ENCODE data around the gene LARGE1. TPM values are rescaled to one million over a fixed set of nuclear protein-coding genes. Genes with fewer than 3 reads are reported as not detected.

LARGE1 gene
- polyA plus RNA-seq, 1 donor from 2014 or later = 1.4 TPM

- no peaks in the 10 kb centered on the region for H3K27me3 Mint-ChIP-seq
- peaks cover 25% of the 10 kb centered on the region for H3K36me3 Mint-ChIP-seq
- H3K4me3 Mint-ChIP-seq = no peak overlapping the region
- no peaks in the 10 kb centered on the region for H3K4me1 Mint-ChIP-seq
- H3K27ac Mint-ChIP-seq = peak overlapping the region in 1 of 3 donors; percentile 2
- no peaks in the 10 kb centered on the region for H3K9me3 Mint-ChIP-seq
Measured at GRCh38 chr22:33600113-33600512, 320.2 kb downstream of the LARGE1 start.

- H3K4me1 Mint-ChIP-seq = no peaks in the 10 kb centered on the region
- H3K27me3 Mint-ChIP-seq = no peaks in the 10 kb centered on the region
- no peak overlapping the region for H3K27ac Mint-ChIP-seq
- H3K4me3 Mint-ChIP-seq = no peak overlapping the region
- H3K36me3 Mint-ChIP-seq = peaks cover 25% of the 10 kb centered on the region
- no peaks in the 10 kb centered on the region for H3K9me3 Mint-ChIP-seq
Measured at GRCh38 chr22:33599596-33599995, 320.7 kb downstream of the LARGE1 start.

- Mint-ChIP-seq H3K36me3 (peaks cover 25% of the 10 kb centered on the region), H3K27ac (peak overlapping the region in 1 of 3 donors; percentile 45), H3K4me1 (no peaks in the 10 kb centered on the region), H3K27me3 (no peaks in the 10 kb centered on the region), H3K9me3 (no peaks in the 10 kb centered on the region), H3K4me3 (no peak overlapping the region)
Measured at GRCh38 chr22:33598821-33599220, 321.5 kb downstream of the LARGE1 start.

GRCh38 chr22:33597274-33597985, 322.8 kb downstream of the LARGE1 start:
- no peak overlapping the region for H3K4me3 Mint-ChIP-seq
- H3K36me3 Mint-ChIP-seq = peaks cover 25% of the 10 kb centered on the region
- H3K4me1 Mint-ChIP-seq = no peaks in the 10 kb centered on the region
- H3K27me3 Mint-ChIP-seq = no peaks in the 10 kb centered on the region
- H3K27ac Mint-ChIP-seq = no peak overlapping the region
- no peaks in the 10 kb centered on the region for H3K9me3 Mint-ChIP-seq

- H3K27ac Mint-ChIP-seq = peak overlapping the region in 1 of 3 donors; percentile 19
- no peak overlapping the region for H3K4me3 Mint-ChIP-seq
- no peaks in the 10 kb centered on the region for H3K4me1 Mint-ChIP-seq
- H3K27me3 Mint-ChIP-seq = no peaks in the 10 kb centered on the region
- peaks cover 0 to 5% (median 0%) of the 10 kb centered on the region in 3 donors for H3K9me3 Mint-ChIP-seq
- peaks cover 4% of the 10 kb centered on the region for H3K36me3 Mint-ChIP-seq
Measured at GRCh38 chr22:33593818-33594217, 326.5 kb downstream of the LARGE1 start.

- Mint-ChIP-seq H3K4me3 (no peak overlapping the region), H3K9me3 (peaks cover 0 to 5% (median 0%) of the 10 kb centered on the region in 3 donors)
Measured at GRCh38 chr22:33591946-33592345, 328.3 kb downstream of the LARGE1 start.

GRCh38 chr22:33589297-33589696, 331.0 kb downstream of the LARGE1 start:
- H3K4me3 Mint-ChIP-seq = no peak overlapping the region
- H3K36me3 Mint-ChIP-seq = peaks cover 3% of the 10 kb centered on the region
- peak overlapping the region in 1 of 3 donors; percentile 53 for H3K27ac Mint-ChIP-seq
- peaks cover 0 to 5% (median 0%) of the 10 kb centered on the region in 3 donors for H3K9me3 Mint-ChIP-seq
- H3K4me1 Mint-ChIP-seq = no peaks in the 10 kb centered on the region
- no peaks in the 10 kb centered on the region for H3K27me3 Mint-ChIP-seq

More at GRCh38 chr22:33591946-33592345, 328.3 kb downstream of the LARGE1 start:
- Mint-ChIP-seq H3K27ac (no peak overlapping the region), H3K4me1 (no peaks in the 10 kb centered on the region), H3K36me3 (peaks cover 3% of the 10 kb centered on the region), H3K27me3 (no peaks in the 10 kb centered on the region)

- H3K36me3 Mint-ChIP-seq = peaks cover 3% of the 10 kb centered on the region
- H3K27me3 Mint-ChIP-seq = no peaks in the 10 kb centered on the region
- no peaks in the 10 kb centered on the region for H3K4me1 Mint-ChIP-seq
- peak overlapping the region in 1 of 3 donors; percentile 53 for H3K27ac Mint-ChIP-seq
- H3K9me3 Mint-ChIP-seq = peaks cover 0 to 5% (median 0%) of the 10 kb centered on the region in 3 donors
- no peak overlapping the region for H3K4me3 Mint-ChIP-seq
Measured at GRCh38 chr22:33588860-33589259, 331.4 kb downstream of the LARGE1 start.

- H3K4me1 Mint-ChIP-seq = peaks cover 5 to 7% (median 6%) of the 10 kb centered on the region in 3 donors
Measured at GRCh38 chr22:33584152-33584551, 336.1 kb downstream of the LARGE1 start.

GRCh38 chr22:33582822-33583400, 337.4 kb downstream of the LARGE1 start:
- H3K4me1 Mint-ChIP-seq = peaks cover 13 to 18% (median 16%) of the 10 kb centered on the region in 3 donors
- H3K36me3 Mint-ChIP-seq = peaks cover 3% of the 10 kb centered on the region
- H3K27ac Mint-ChIP-seq = peak overlapping the region in 1 of 3 donors; percentile 10
- H3K9me3 Mint-ChIP-seq = no peaks in the 10 kb centered on the region
- no peak overlapping the region for H3K4me3 Mint-ChIP-seq
- peaks cover 3% of the 10 kb centered on the region for H3K27me3 Mint-ChIP-seq

More at GRCh38 chr22:33584152-33584551, 336.1 kb downstream of the LARGE1 start:
- Mint-ChIP-seq H3K27ac (no peak overlapping the region), H3K36me3 (peaks cover 3% of the 10 kb centered on the region), H3K27me3 (peaks cover 2% of the 10 kb centered on the region), H3K9me3 (no peaks in the 10 kb centered on the region), H3K4me3 (no peak overlapping the region)

- Mint-ChIP-seq H3K27ac (no peak overlapping the region), H3K27me3 (peaks cover 3% of the 10 kb centered on the region), H3K4me3 (no peak overlapping the region), H3K4me1 (peaks cover 39 to 41% (median 40%) of the 10 kb centered on the region in 3 donors), H3K36me3 (peaks cover 1% of the 10 kb centered on the region), H3K9me3 (no peaks in the 10 kb centered on the region)
Measured at GRCh38 chr22:33580310-33580709, 340.0 kb downstream of the LARGE1 start.

- H3K36me3 Mint-ChIP-seq = peaks cover 1% of the 10 kb centered on the region
- peaks cover 3% of the 10 kb centered on the region for H3K27me3 Mint-ChIP-seq
- no peaks in the 10 kb centered on the region for H3K9me3 Mint-ChIP-seq
- H3K4me1 Mint-ChIP-seq = peaks cover 41 to 49% (median 42%) of the 10 kb centered on the region in 3 donors
- peak overlapping the region in 2 of 3 donors; percentile 31 to 71 for H3K27ac Mint-ChIP-seq
- H3K4me3 Mint-ChIP-seq = peak overlapping the region in 3 of 4 donors; percentile 23 to 77 (median 43)
Measured at GRCh38 chr22:33579448-33580093, 340.7 kb downstream of the LARGE1 start.

GRCh38 chr22:33578752-33579151, 341.5 kb downstream of the LARGE1 start:
- peak overlapping the region in 2 of 4 donors; percentile 60 to 77 for H3K4me3 Mint-ChIP-seq

GRCh38 chr22:33577862-33578411, 342.3 kb downstream of the LARGE1 start:
- H3K4me1 Mint-ChIP-seq = peaks cover 44 to 57% (median 47%) of the 10 kb centered on the region in 3 donors
- H3K27ac Mint-ChIP-seq = peak overlapping the region in 2 of 3 donors; percentile 54 to 76
- no peaks in the 10 kb centered on the region for H3K9me3 Mint-ChIP-seq
- peaks cover 7% of the 10 kb centered on the region for H3K36me3 Mint-ChIP-seq
- H3K4me3 Mint-ChIP-seq = peak overlapping the region in 2 of 4 donors; percentile 21 to 47
- peaks cover 3% of the 10 kb centered on the region for H3K27me3 Mint-ChIP-seq

More at GRCh38 chr22:33578752-33579151, 341.5 kb downstream of the LARGE1 start:
- H3K4me1 Mint-ChIP-seq = peaks cover 43 to 56% (median 45%) of the 10 kb centered on the region in 3 donors
- H3K9me3 Mint-ChIP-seq = no peaks in the 10 kb centered on the region
- peaks cover 6% of the 10 kb centered on the region for H3K36me3 Mint-ChIP-seq
- peaks cover 3% of the 10 kb centered on the region for H3K27me3 Mint-ChIP-seq
- H3K27ac Mint-ChIP-seq = peak overlapping the region in 2 of 3 donors; percentile 31 to 71

- H3K4me3 Mint-ChIP-seq = peak overlapping the region in 2 of 4 donors; percentile 28 to 53
- H3K9me3 Mint-ChIP-seq = no peaks in the 10 kb centered on the region
- H3K36me3 Mint-ChIP-seq = peaks cover 7% of the 10 kb centered on the region
- peaks cover 52 to 64% (median 56%) of the 10 kb centered on the region in 3 donors for H3K4me1 Mint-ChIP-seq
- peak overlapping the region in 1 of 3 donors; percentile 37 for H3K27ac Mint-ChIP-seq
- peaks cover 3% of the 10 kb centered on the region for H3K27me3 Mint-ChIP-seq
Measured at GRCh38 chr22:33576205-33576604, 344.1 kb downstream of the LARGE1 start.

Data from IgD-negative memory B cell (primary cell).